Bronchial epithelial cell (primary cell): ENCODE measurements around the gene MYPOP. TPM values are rescaled to one million over a fixed set of nuclear protein-coding genes. Genes with fewer than 3 reads are reported as not detected.

Experiments used
- DNase-seq: peaks from one replicate; pipeline ENCODE4 v3.0.0-alpha.2; 2010; ENCODE audit warnings: low read depth
- FAIRE-seq: peaks from 2 replicates; lab custom pipeline; 2011; peaks lifted over from hg19 to GRCh38; lab: Jason Lieb, UNC
- H3K27me3 ChIP-seq: 2 replicates; pipeline ENCODE4 v1.5.1; 2011; ENCODE audit warnings: low read length; ENCODE audit not compliant: control insufficient read depth, insufficient read depth
- H3K36me3 ChIP-seq: 2 replicates; pipeline ENCODE4 v1.5.1; 2011; ENCODE audit warnings: low read length; ENCODE audit not compliant: control insufficient read depth, insufficient read depth
- H3K4me3 ChIP-seq: 2 replicates; pipeline ENCODE4 v1.5.1; 2011; ENCODE audit warnings: mild to moderate bottlenecking, low read depth, low read length, control low read depth
- CTCF ChIP-seq: IDR thresholded peaks from 2 replicates; pipeline ENCODE4 v1.5.1; 2011; ENCODE audit warnings: mild to moderate bottlenecking, moderate library complexity, low read length, control low read depth, inconsistent platforms; ENCODE audit not compliant: insufficient read depth, severe bottlenecking
- total RNA-seq: library from RNA; depleted of rRNA; stranded (reverse); fragments of >200 nt; gene quantifications from 2 replicates; pipeline ENCODE4 v1.2.1, GENCODE V29; 2014

Gene MYPOP
- total RNA-seq, 1 donor from 2014 or later = 0.53 TPM

GRCh38 chr19:45879971-45880370 is 22.4 kb downstream of the MYPOP start:
- H3K36me3 ChIP-seq = peaks cover 1% of the 10 kb centered on the region
- TF ChIP-seq CTCF = no peak
- no peak for DNase-seq
- FAIRE-seq = no peak
- no peaks in the 10 kb centered on the region for H3K27me3 ChIP-seq
- no peak overlapping the region for H3K4me3 ChIP-seq

- TF ChIP-seq CTCF = no peak
- Histone ChIP-seq H3K27me3 (no peaks in the 10 kb centered on the region), H3K36me3 (no peaks in the 10 kb centered on the region), H3K4me3 (no peak overlapping the region)
- FAIRE-seq (no peak), DNase-seq (no peak)
Observed at GRCh38 chr19:45879055-45879454, 23.4 kb downstream of the MYPOP start.

GRCh38 chr19:45878043-45878794 is 24.2 kb downstream of the MYPOP start:
- FAIRE-seq = peak; percentile 18
- Histone ChIP-seq H3K4me3 (no peak overlapping the region), H3K36me3 (no peaks in the 10 kb centered on the region), H3K27me3 (no peaks in the 10 kb centered on the region)
- DNase-seq = no peak
- TF ChIP-seq CTCF = no peak

GRCh38 chr19:45876411-45877197 is 25.8 kb downstream of the MYPOP start:
- no peak for TF ChIP-seq CTCF
- FAIRE-seq = no peak
- Histone ChIP-seq H3K4me3 (no peak overlapping the region), H3K27me3 (no peaks in the 10 kb centered on the region), H3K36me3 (no peaks in the 10 kb centered on the region)
- no peak for DNase-seq

GRCh38 chr19:45876161-45876410 is 26.3 kb downstream of the MYPOP start:
- FAIRE-seq (no peak), DNase-seq (no peak)
- Histone ChIP-seq H3K4me3 (no peak overlapping the region), H3K27me3 (no peaks in the 10 kb centered on the region), H3K36me3 (no peaks in the 10 kb centered on the region)
- no peak for TF ChIP-seq CTCF

- no peak for DNase-seq
- FAIRE-seq = no peak
- Histone ChIP-seq H3K27me3 (no peaks in the 10 kb centered on the region), H3K4me3 (no peak overlapping the region), H3K36me3 (no peaks in the 10 kb centered on the region)
- no peak for TF ChIP-seq CTCF
Observed at GRCh38 chr19:45874620-45874966, 27.8 kb downstream of the MYPOP start.
